Stomach (tissue), 4 donors: ENCODE results near the gene WDR49.

Experiments
- CTCF ChIP-seq, 7 experiments: fragments of 450-650 bp in 4 of 7; fragments of 200-600 bp in 3 of 7; sonication (generic) in 3 of 7; IDR thresholded peaks; one replicate each; pipeline ENCODE4 v1.5.1; 2016 to 2019; ENCODE audit warnings: antibody characterized with exemption in 7 of 7, control low read depth in 2 of 7, mild to moderate bottlenecking in 1 of 7
- EP300 ChIP-seq: sonication (generic); formaldehyde crosslinking; IDR thresholded peaks from one replicate; pipeline ENCODE4 v1.6.1; 2017; ENCODE audit warnings: antibody characterized with exemption

- TF ChIP-seq CTCF (IDR thresholded peaks at IDR 0.05) = no peak
- no peak for TF ChIP-seq EP300
Observed at GRCh38 chr3:167671878-167672427, 18.2 kb upstream of the WDR49 start.
